GM20000 (cell line): Measurements from ENCODE around the gene CAMSAP1.

Experiments used
- DNase-seq: peaks from one replicate; pipeline ENCODE4 v3.0.0; 2012; ENCODE audit warnings: low spot score
- TF ChIP-seq, protein P1 (sequence below): IDR thresholded peaks from 2 replicates; pipeline ENCODE4 v1.5.1; 2012; ENCODE audit warnings: mild to moderate bottlenecking, control low read depth; ENCODE audit errors: extremely low read depth, missing control alignments

The CAMSAP1 gene

DNA sequence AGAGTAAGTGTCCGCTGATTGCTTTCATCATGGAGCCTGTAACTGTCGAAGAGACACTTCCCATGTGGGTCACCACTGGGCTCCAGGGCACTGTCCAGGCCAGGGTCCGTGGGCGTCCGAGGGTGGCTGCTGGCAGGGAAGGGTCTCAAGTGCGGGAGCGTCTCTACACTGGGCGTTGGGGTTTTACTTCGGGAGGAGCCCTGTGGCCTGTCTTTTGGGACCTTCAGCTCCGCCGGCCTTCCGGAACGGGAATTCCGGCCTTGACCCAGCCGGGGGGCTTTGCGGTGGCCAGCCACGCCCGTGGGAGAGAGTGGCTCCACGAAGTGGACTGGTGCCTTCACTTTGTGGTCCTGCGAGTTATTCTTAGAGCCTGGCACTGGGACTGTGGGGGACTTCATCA is 86.2 kb downstream of the CAMSAP1 start:
- TF ChIP-seq, protein P1, sequence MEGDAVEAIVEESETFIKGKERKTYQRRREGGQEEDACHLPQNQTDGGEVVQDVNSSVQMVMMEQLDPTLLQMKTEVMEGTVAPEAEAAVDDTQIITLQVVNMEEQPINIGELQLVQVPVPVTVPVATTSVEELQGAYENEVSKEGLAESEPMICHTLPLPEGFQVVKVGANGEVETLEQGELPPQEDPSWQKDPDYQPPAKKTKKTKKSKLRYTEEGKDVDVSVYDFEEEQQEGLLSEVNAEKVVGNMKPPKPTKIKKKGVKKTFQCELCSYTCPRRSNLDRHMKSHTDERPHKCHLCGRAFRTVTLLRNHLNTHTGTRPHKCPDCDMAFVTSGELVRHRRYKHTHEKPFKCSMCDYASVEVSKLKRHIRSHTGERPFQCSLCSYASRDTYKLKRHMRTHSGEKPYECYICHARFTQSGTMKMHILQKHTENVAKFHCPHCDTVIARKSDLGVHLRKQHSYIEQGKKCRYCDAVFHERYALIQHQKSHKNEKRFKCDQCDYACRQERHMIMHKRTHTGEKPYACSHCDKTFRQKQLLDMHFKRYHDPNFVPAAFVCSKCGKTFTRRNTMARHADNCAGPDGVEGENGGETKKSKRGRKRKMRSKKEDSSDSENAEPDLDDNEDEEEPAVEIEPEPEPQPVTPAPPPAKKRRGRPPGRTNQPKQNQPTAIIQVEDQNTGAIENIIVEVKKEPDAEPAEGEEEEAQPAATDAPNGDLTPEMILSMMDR: no peak
- no peak for DNase-seq

- DNase-seq: no peak
- TF ChIP-seq, protein P1: no peak
Observed at GRCh38 chr9:135820661-135821060, 86.7 kb downstream of the CAMSAP1 start.

- TF ChIP-seq, protein P1: no peak
- DNase-seq: no peak
Observed at GRCh38 chr9:135819905-135820304, 87.4 kb downstream of the CAMSAP1 start.

- TF ChIP-seq, protein P1: no peak
Observed at GRCh38 chr9:135818718-135819475, 88.4 kb downstream of the CAMSAP1 start.

GRCh38 chr9:135817951-135818717 is 89.2 kb downstream of the CAMSAP1 start:
- DNase-seq: no peak
- TF ChIP-seq, protein P1: no peak

More at GRCh38 chr9:135818718-135819475, 88.4 kb downstream of the CAMSAP1 start:
- no peak for DNase-seq

- TF ChIP-seq, protein P1: no peak
- DNase-seq: no peak
Observed at GRCh38 chr9:135816651-135816970, 90.7 kb downstream of the CAMSAP1 start.
